ENCODE results near the gene SPIB.

DNA sequence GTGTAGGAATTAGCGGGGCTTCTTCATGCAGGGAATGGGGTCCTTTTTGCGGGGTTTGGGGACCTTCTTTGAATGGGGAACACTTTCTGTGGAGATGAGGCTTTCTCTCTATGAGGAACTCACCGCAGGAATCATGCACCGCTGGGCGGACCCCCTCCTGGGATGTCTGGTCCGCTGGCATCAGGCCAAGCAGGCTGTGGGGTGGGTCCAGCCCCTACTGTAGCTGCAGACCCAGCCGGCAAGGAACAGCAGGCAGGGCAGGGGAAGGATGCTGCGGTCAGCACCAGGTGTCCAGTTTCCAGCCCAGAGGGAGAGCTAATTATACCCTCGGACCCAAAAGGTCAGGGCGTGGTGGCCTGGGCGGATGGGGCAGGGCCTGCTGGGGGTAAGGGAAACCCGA, 15.8 kb downstream of the SPIB start:
- no peak for TF ChIP-seq POLR2AphosphoS5 (IDR thresholded peaks at IDR 0.05; ENCODE audit: borderline replicate concordance, low read depth, low read length)
- no peak for TF ChIP-seq EZH2 (IDR thresholded peaks at IDR 0.05)
- no peak for TF ChIP-seq FOXP2 (optimal IDR thresholded peaks at IDR 0.05; ENCODE audit: control extremely low read depth, extremely low read length, insufficient read depth)

All from SK-N-MC (cell line).